Measurements from ENCODE around the gene ZNF598.
"Not testable (repeated sequence)": the region's sequence is repeated elsewhere in the genome, so short reads cannot be mapped to it uniquely, and the experiment has no call there.

Gene ZNF598

DNA sequence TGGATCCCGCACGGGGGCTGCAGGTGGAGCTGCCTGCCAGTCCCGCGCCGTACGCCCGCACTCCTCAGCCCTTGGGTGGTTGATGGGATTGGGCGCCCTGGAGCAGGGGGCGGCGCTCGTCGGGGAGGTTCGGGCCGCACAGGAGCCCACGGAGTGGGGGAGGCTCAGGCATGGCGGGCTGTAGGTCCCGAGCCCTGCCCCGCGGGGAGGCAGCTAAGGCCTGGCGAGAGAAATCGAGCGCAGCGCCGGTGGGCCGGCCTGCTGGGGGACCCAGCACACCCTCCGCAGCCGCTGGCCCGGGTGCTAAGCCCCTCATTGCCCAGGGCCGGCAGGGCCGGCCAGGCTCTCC lies 51.5 kb downstream of the ZNF598 start:
- DNase-seq (ENCODE audit: low spot score) = not testable (repeated sequence)

DNA sequence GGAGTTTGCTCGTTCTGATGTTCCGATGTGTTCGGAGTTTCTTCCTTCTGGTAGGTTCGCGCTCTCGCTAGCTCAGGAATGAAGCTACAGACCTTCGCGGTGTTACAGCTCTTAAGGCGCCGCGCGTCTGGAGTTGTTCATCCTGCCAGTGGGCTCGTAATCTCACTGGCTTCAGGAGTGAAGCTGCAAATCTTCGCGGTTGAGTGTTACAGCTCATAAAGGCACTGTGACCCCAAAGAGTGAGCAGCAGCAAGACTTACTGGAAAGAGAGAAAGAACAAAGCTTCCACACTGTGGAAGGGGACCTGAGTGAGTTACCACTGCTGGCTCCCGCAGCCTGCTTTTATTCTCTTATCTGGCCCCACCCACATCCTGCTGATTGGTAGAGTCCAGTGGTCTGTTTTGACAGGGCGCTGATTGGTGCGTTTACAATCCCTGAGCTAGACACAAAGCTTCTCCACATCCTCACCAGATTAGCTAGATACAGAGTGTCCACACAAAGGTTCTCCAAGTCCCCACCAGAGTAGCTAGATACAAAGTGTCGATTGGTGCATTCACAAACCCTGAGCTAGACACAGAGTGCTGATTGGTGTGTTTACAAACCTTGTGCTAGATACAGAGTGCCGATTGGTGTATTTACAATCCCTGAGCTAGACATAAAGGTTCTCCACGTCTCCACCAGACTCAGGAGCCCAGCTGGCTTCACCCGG lies 52.0 kb downstream of the ZNF598 start:
- DNase-seq (ENCODE audit: low spot score) = not testable (repeated sequence)

DNA sequence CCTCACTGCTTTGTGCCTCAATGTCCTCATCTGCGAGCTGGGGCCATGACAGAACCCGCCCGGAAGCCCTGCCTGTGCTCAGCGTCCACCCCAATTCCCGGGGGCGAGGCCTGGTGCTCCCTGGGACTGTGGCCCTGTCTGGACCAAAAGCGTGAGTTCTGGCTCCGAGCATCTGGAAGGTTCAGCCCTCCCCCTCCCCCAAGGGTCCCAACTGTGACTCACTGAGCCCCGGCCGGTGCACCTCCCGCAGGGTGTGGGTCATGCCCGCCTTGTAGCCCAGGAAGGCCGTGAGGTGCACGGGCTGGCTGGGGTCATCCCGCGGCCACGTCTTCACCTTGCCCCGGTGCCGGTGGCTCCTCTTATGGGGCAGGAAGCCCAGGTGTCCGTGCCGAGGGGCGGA lies 55.9 kb downstream of the ZNF598 start:
- no peak for DNase-seq (ENCODE audit: low spot score)

DNA sequence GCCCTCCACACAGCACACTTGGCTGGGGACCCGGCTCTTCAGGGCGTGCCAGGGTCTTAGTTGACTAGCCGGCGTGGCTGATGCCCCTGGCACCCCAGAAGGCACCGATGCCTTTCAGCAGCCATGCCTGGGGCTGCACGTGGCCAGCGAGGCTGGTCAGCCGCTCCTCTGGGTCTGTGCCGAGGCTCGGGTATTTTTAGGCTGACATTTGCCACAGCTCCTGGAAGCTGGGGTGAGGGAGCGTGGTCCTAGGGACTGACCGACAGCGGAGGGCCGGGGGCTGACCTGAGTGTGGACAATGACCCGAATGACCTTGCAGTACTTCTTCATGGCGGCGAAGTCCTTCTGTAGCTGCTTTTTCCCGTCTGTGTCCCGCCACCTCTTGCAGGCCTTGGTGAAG lies 59.1 kb downstream of the ZNF598 start:
- no peak for DNase-seq (ENCODE audit: low spot score)

DNA sequence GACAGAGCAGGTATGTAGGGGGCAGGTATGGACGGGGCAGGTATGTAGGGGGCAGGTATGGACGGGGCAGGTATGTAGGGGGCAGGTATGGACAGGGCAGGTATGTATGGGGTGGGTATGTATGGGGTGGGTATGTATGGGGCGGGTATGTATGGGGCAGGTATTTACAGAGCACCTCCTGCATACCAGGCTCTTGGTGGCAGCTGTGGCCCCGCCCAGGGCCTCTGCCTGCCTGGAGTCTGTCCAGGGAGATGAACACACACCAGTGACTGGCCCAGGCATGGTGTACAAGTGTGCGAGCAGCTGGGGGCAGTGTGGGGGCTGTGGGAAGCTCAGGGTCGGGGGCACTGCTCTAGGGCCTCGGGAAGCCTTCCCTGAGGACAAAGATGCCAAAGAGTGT lies 59.6 kb downstream of the ZNF598 start:
- no peak for DNase-seq (ENCODE audit: low spot score)

DNA sequence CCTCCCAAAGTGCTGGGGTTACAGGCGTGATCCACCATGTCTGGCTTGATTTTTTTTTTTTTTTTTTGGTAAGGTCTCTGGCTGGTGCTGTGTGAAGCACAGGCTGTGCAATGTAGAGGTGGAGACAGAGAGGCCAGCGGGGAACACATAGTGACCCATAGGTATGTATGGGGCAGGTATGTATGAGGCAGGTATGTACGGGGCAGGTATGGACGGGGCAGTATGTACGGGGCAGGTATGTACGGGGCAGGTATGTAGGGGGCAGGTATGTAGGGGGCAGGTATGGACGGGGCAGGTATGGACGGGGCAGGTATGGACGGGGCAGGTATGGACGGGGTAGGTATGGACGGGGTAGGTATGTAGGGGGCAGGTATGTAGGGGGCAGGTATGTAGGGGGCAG lies 60.1 kb downstream of the ZNF598 start:
- no peak for DNase-seq (ENCODE audit: low spot score)

Data from putamen (tissue), 1 donor.